ENCODE results near the gene TGM5.
"Not testable (repeated sequence)": the region's sequence is repeated elsewhere in the genome, so short reads cannot be mapped to it uniquely, and the experiment has no call there.

The TGM5 gene

GRCh38 chr15:43246261-43246774, 20.4 kb downstream of the TGM5 start:
- no peak for TF ChIP-seq GATA1 (IDR thresholded peaks at IDR 0.05; ENCODE audit: low read depth, low read length)
- DNase-seq, result no peak

- DNase-seq, result no peak
- no peak for TF ChIP-seq GATA1 (IDR thresholded peaks at IDR 0.05; ENCODE audit: low read depth, low read length)
- no peak for TF ChIP-seq POLR2A (IDR thresholded peaks at IDR 0.05; ENCODE audit: low read length)
Measured at GRCh38 chr15:43244092-43244491, 22.6 kb downstream of the TGM5 start.

- TF ChIP-seq POLR2A (IDR thresholded peaks at IDR 0.05; ENCODE audit: low read length), result no peak
- TF ChIP-seq GATA1 (IDR thresholded peaks at IDR 0.05; ENCODE audit: low read depth, low read length), result no peak
- DNase-seq, result no peak
Measured at GRCh38 chr15:43243020-43243645, 23.6 kb downstream of the TGM5 start.

- TF ChIP-seq GATA1 (IDR thresholded peaks at IDR 0.05; ENCODE audit: low read depth, low read length) (no peak), POLR2A (IDR thresholded peaks at IDR 0.05; ENCODE audit: low read length) (no peak)
Measured at GRCh38 chr15:43242616-43243015, 24.1 kb downstream of the TGM5 start.

GRCh38 chr15:43241100-43241499, 25.6 kb downstream of the TGM5 start:
- DNase-seq, result no peak
- TF ChIP-seq GATA1 (IDR thresholded peaks at IDR 0.05; ENCODE audit: low read depth, low read length), result no peak
- no peak for TF ChIP-seq POLR2A (IDR thresholded peaks at IDR 0.05; ENCODE audit: low read length)

More at GRCh38 chr15:43242616-43243015, 24.1 kb downstream of the TGM5 start:
- DNase-seq, result no peak

- no peak for TF ChIP-seq GATA1 (IDR thresholded peaks at IDR 0.05; ENCODE audit: low read depth, low read length)
- no peak for TF ChIP-seq POLR2A (IDR thresholded peaks at IDR 0.05; ENCODE audit: low read length)
- no peak for DNase-seq
Measured at GRCh38 chr15:43239732-43240491, 26.8 kb downstream of the TGM5 start.

GRCh38 chr15:43238671-43239131, 28.0 kb downstream of the TGM5 start:
- TF ChIP-seq GATA1 (IDR thresholded peaks at IDR 0.05; ENCODE audit: low read depth, low read length) (no peak), POLR2A (IDR thresholded peaks at IDR 0.05; ENCODE audit: low read length) (no peak)
- DNase-seq, result peak in 1 of 2 experiments; percentile 10

- DNase-seq, result no peak
Measured at GRCh38 chr15:43237842-43238470, 28.8 kb downstream of the TGM5 start.

GRCh38 chr15:43235536-43235935, 31.2 kb downstream of the TGM5 start:
- no peak for DNase-seq
- TF ChIP-seq GATA1 (IDR thresholded peaks at IDR 0.05; ENCODE audit: low read depth, low read length), result no peak
- no peak for TF ChIP-seq POLR2A (IDR thresholded peaks at IDR 0.05; ENCODE audit: low read length)

More at GRCh38 chr15:43237842-43238470, 28.8 kb downstream of the TGM5 start:
- TF ChIP-seq GATA1 (IDR thresholded peaks at IDR 0.05; ENCODE audit: low read depth, low read length) (no peak), POLR2A (IDR thresholded peaks at IDR 0.05; ENCODE audit: low read length) (no peak)

GRCh38 chr15:43232289-43232874, 34.3 kb downstream of the TGM5 start:
- no peak for TF ChIP-seq GATA1 (IDR thresholded peaks at IDR 0.05; ENCODE audit: low read depth, low read length)
- TF ChIP-seq POLR2A (IDR thresholded peaks at IDR 0.05; ENCODE audit: low read length), result no peak
- no peak for DNase-seq

- peak; percentile 61 to 62 for DNase-seq
Measured at GRCh38 chr15:43230640-43231115, 36.0 kb downstream of the TGM5 start.

GRCh38 chr15:43229977-43230376, 36.8 kb downstream of the TGM5 start:
- TF ChIP-seq GATA1 (IDR thresholded peaks at IDR 0.05; ENCODE audit: low read depth, low read length) (no peak), POLR2A (IDR thresholded peaks at IDR 0.05; ENCODE audit: low read length) (no peak)
- DNase-seq, result no peak

More at GRCh38 chr15:43230640-43231115, 36.0 kb downstream of the TGM5 start:
- no peak for TF ChIP-seq POLR2A (IDR thresholded peaks at IDR 0.05; ENCODE audit: low read length)
- TF ChIP-seq GATA1 (IDR thresholded peaks at IDR 0.05; ENCODE audit: low read depth, low read length), result no peak

- TF ChIP-seq POLR2A (IDR thresholded peaks at IDR 0.05; ENCODE audit: low read length) (no peak), GATA1 (IDR thresholded peaks at IDR 0.05; ENCODE audit: low read depth, low read length) (no peak)
- DNase-seq, result no peak
Measured at GRCh38 chr15:43226436-43227305, 40.1 kb downstream of the TGM5 start.

- DNase-seq, result not testable (repeated sequence)
Measured at GRCh38 chr15:43225950-43226255, 40.8 kb downstream of the TGM5 start.
